CD4-positive, alpha-beta T cell treated with Interleukin-17A for 4 hours (primary cell): ENCODE data around the gene TBC1D9B.
A peak's percentile ranks its signal among the peaks of the same experiment; 100 is the strongest.

ENCODE experiments used
- DNase-seq: peaks from one replicate; pipeline ENCODE4 v3.0.0-alpha.2; 2020; ENCODE audit warnings: mixed read lengths

Gene TBC1D9B

DNA sequence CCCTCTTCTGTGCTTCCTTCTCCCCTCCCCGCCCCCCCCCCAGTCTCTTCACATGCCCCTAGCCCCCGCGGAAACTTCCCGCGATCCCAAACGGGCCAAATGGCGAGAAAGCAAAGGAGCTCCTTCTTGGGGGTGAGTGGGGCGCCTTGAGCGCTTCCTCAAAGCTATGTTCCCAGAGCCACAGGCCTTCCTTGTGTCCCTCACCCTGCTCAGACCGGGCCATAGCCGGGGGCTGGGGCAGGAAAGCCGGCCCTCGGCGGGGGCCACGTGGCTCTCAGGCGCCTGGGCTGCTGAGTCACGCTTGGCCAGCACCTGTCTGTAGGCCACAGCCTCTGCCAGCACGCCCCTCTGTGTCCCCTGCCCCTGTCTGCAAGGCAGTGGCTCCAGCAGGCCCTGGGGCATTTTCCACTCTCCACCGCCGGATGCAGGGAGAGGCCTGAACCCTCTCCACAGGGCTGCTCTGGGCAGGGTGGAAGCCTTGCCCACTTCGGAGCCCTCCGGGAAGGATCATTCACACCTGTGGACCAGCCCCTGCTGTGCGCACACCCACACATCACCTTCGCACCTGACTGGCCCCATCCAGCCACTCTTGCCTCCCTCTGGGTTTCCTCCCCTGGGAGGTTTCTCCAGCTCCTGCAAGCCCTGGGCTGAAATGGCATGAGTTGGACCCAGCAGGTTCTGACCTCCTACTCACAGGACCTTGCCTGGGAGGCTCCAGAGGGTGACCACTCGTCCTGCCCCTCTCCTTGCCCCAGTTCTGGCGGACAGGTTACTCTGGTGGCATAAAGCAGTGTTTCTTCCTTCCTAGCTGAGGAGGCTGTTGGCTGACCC lies 88.2 kb downstream of the TBC1D9B start:
- DNase-seq: peak; percentile 44

DNA sequence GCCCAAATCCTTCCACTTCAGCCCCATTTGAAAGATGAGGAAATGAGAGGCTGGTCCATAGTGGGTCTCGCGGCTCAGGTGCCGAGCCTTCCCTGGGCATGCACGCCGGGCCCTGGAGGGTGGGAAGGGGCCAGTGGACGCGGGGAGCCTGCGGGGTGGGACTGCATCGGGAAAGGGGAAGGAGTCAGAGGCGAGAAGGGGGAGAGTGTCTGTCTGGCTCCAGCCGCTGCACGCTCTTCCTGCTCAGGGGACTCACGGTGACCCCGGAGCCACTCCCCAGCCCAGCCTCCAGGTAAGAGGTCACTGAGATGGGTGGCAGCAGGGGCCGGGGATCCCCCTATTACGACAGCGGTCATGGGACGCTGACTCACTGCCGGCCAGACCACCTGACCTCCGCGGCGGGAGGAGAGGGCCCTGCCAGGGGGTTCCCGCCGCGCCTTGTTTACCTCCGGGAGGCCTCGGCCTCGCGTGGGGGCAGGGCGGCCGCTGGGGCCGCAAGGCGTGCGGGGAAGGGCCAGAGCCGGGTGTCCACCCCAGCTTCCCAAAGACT lies 88.9 kb downstream of the TBC1D9B start:
- peak; percentile 87 for DNase-seq

DNA sequence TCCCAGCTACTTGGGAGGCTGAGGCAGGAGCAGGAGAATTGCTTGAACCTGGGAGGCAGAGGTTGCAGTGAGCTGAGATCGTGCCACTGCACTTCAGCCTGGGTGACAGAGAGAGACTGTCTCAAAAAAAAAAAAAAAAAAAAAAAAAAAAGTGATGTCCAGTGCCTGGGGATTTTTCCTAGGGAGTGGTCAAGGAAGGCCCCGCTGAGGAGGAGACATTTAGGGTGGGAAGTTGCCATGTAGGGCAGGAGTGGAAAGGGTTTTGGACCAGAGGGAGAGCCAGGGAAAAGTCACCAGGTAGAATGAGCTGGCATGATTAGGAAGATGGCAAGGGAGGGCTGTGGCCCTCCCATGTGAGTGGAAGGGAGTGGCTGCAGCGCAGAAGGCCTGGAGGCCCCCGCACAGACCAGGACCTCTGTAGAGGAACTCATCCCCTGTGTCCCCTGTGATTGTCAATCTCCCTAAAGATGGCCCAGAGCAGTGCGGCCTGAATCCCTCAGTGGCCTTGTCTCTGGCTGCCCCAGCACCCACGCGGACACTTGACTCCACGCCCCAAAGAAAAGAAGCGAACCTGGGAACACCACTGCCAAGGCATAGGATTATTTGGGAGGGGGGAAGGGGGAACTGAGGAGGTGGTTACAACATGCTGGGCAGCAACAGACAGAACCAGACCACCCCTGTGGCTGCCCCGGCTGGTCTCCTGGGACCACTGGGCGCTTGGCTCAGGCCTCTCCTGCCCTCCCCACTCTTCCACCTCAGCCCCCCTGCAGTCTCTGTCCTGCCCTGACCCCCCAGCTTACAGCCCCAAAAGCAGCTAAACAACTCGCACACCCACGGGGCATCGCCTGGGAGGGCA lies 89.6 kb downstream of the TBC1D9B start:
- no peak for DNase-seq

DNA sequence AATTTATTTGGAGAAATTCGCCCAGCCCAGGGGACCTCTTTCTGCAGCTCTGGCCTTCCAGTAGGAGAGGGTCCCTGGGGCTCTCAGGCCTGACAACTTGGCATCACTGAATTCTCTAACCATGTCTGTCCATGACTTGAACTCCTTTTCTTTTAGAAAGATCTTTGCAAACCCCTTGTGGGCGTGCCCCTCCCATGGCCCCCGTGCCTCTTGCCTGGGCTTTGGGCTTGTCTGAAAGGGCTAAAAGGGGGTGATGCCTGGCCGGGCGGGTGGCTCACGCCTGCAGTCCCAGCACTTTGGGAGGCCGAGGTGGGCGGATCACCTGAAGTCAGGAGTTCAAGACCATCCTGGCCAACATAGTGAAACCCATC lies 90.2 kb downstream of the TBC1D9B start:
- no peak for DNase-seq

DNA sequence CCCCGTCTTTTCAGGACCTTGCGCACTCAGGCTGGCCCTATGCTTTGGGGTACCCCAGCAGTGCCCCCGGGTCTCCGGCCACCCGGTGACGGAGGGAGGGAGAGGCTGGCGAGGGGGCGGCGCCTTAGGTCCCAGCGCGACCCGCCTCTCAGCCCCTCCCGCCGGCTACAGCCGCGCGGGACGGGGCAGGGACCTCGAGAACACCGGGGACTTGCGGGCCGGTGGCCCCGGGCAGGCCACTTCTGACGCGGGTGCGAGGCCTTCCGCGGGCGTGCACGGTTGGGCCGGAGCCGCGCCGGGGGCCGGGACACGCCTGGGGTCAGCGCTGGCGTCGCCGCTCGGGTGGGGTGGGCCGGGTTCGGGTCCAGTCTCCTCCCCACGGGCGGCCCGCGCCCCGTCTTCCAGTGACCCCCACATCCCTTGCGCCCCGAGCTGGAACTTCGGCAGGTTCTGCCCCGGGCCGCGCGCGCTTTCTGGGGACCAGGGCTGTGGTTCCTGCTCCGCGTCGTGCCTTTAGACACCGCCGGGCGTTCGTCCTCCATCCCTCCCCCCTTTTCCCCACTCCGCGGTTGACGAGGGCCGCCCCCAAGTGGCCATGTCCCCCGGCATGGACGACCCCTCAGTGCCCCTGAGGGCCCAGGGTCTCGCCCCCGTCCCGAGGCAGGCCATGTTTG lies 90.8 kb downstream of the TBC1D9B start:
- DNase-seq: no peak

DNA sequence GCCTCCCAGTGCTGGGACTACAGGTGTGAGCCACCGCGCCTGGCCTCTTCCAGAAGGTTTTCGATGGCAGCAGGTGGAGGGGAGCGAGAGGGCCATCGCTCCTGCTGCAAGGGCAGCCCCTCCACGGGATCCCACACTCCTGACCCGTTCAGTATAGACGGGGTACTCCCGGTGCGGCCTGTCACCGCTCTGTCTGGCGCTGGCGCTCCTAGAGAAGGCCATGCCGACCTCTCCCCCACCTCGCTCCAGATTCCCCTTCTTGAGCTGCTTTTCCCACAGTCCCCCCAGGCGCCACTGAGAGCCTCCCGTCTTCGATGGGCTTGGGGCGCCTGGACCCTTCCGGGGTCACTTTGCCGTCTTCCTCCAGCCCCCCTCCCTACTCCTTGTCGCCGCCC lies 91.3 kb downstream of the TBC1D9B start:
- DNase-seq: no peak

DNA sequence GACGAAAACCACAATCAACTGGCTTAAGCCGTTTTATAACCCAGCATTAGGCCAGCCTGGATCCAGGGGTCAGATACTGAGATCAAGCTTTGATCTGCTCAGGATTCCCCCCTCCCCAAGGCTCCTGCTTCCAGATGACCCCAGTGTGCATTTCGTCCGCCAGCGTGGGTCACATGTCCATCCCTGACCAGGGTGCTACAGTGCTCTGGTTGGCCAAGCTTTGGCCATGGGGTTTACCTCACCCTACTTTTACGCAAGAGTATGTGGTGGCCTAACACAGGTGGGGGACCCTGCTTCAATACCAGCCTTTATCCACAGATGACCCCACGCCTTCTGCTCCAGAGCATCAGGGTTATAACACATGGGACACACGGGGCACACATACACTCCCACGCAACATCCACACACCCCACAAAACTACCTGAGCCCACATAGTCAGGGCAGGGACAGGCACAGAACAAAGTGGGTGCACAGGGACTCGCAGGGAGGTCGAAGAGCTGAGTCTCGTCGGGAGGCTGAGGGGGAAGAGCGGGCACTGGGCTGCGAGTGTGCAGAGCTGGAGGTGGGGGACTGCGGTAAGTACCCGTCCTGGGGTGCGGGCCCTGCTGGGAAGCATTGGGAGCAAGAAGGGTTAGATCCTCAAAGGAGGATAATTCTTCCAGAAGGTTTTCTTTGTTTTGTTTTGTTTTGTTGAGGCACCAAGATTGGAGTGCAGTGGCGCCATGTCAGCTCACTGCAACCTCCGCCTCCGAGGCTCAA lies 92.0 kb downstream of the TBC1D9B start:
- DNase-seq: no peak

DNA sequence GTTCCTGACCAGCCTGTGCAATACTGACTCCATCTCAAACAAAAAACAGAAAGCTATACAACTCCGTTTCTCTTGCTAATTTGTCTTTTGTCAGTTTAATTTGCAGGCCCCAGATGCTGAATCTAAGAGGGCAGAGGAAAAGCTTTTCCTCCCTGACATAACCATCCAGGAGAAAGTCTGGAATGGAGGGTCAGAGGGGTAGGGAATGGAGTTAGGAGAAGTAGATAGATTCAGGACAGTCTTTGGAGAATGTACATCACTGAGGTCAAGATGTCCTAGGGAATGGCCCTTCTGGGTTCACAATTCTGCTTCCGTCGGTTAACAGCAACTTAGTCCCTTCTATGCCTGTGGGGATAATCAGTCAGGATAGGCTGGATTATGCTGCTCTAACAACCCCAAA lies 93.6 kb downstream of the TBC1D9B start:
- no peak for DNase-seq

DNA sequence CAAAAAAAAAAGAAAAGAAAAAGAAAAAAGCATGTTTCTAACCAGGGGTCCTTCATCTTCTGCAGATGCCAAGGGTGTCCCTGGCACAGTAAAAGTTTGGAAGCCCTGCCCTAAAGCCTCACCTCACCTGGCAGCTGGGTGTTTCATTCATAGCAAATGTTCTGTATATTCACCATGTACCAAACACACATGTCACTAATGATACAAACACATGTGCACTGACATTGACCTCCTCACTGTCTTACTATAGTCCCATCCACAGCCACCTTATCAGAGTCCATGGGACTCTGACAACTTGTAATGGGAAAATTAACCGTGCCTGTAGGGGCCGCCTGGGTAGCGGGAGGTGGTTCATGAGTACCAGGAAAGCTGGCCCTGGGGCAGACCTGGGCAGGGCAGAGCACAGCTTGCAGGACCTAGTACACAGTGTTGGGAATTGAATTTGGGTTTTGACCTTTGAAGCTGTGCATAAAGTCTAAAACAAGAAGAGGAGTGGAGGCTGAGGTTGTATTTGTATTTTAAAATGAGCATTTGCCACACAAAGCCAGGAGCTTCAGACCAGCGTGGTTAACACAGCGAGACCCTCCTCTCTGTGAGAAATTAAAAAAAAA lies 94.6 kb downstream of the TBC1D9B start:
- no peak for DNase-seq

DNA sequence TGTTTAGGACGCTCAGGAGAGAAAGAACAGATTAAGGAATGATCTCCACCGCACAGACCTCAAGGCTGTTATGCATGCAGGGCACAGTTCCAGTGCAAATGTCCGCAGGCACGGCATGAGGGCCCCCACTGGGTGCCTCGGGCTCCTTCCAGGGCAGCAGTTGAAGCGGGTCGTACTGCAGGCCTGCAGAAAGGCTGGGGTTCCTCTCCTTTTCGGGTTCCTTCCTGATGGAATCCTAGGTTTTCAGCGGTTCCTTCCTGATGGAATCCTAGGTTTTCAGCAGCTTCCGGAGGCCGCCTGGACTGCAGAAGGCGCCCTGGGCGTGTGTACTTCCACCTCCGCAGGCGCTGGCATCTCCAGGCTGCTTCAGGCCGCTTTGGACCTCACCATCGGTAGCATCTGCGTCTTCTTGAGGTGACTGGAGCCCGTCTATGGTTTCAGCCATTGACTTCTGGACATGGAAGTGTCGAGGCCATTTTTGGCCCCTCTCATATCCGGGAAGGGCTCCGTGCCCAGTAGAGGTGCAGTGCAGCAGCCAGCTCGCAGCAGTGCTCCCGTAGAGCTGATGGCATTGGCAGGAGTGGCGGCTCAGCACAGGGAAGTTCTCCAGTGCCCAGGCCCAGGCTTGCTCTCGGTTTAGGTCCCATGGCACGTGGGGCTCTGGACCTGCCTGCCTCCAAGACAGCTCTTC lies 95.4 kb downstream of the TBC1D9B start:
- no peak for DNase-seq
